SJSA1 (cell line): ENCODE measurements around the gene MYO1D. TPM values are rescaled to one million over a fixed set of nuclear protein-coding genes. Genes with fewer than 3 reads are reported as not detected.

Experiments used
- DNase-seq, 2 experiments: peaks; one replicate each; pipeline ENCODE4 v3.0.0-alpha.2; 2015 to 2020; ENCODE audit warnings: low spot score in 2 of 2, low read depth in 1 of 2
- H3K27ac ChIP-seq: fragments of 250-450 bp; sonication (Bioruptor Pico); 2 replicates; pipeline ENCODE4 v1.5.1; 2020; ENCODE audit warnings: mild to moderate bottlenecking, moderate library complexity
- H3K27me3 ChIP-seq: fragments of 250-450 bp; sonication (Bioruptor Pico); replicated peaks from 2 replicates; pipeline ENCODE4 v1.5.1; 2020; ENCODE audit warnings: mild to moderate bottlenecking, moderate library complexity
- H3K36me3 ChIP-seq: fragments of 250-450 bp; sonication (Bioruptor Pico); 2 replicates; pipeline ENCODE4 v1.5.1; 2020; ENCODE audit warnings: mild to moderate bottlenecking
- H3K4me1 ChIP-seq: fragments of 250-450 bp; sonication (Bioruptor Pico); replicated peaks from 2 replicates; pipeline ENCODE4 v1.6.1; 2021; ENCODE audit warnings: mild to moderate bottlenecking
- H3K4me3 ChIP-seq: fragments of 250-450 bp; sonication (Bioruptor Pico); 2 replicates; pipeline ENCODE4 v1.5.1; 2020; ENCODE audit warnings: mild to moderate bottlenecking
- H3K9me3 ChIP-seq: fragments of 250-450 bp; sonication (Bioruptor Pico); replicated peaks from 2 replicates; pipeline ENCODE4 v1.5.1; 2020; ENCODE audit warnings: mild to moderate bottlenecking
- total RNA-seq: library from RNA; depleted of rRNA; stranded (reverse); fragments of >200 nt; shearing (Covaris generic); gene quantifications from 2 replicates; pipeline ENCODE4 v1.2.3, GENCODE V29; 2014

Gene MYO1D
- total RNA-seq, 1 experiment from 2014 or later, result 1.1 TPM

GRCh38 chr17:32520737-32521404, 356.1 kb downstream of the MYO1D start:
- Histone ChIP-seq H3K4me1 (peaks cover 15% of the 10 kb centered on the region; the same call in 1 of the 2 replicates), H3K27ac (no peak overlapping the region), H3K9me3 (no peaks in the 10 kb centered on the region), H3K4me3 (no peak overlapping the region), H3K27me3 (no peaks in the 10 kb centered on the region; the same call in 1 of the 2 replicates), H3K36me3 (no peaks in the 10 kb centered on the region)
- no peak for DNase-seq

- Histone ChIP-seq H3K4me1 (peaks cover 15% of the 10 kb centered on the region; the same call in 1 of the 2 replicates), H3K36me3 (no peaks in the 10 kb centered on the region), H3K27ac (no peak overlapping the region), H3K4me3 (no peak overlapping the region), H3K9me3 (no peaks in the 10 kb centered on the region), H3K27me3 (no peaks in the 10 kb centered on the region; the same call in 1 of the 2 replicates)
- no peak for DNase-seq
These were observed 356.7 kb downstream of the MYO1D start for GRCh38 chr17:32520104-32520701.

DNA sequence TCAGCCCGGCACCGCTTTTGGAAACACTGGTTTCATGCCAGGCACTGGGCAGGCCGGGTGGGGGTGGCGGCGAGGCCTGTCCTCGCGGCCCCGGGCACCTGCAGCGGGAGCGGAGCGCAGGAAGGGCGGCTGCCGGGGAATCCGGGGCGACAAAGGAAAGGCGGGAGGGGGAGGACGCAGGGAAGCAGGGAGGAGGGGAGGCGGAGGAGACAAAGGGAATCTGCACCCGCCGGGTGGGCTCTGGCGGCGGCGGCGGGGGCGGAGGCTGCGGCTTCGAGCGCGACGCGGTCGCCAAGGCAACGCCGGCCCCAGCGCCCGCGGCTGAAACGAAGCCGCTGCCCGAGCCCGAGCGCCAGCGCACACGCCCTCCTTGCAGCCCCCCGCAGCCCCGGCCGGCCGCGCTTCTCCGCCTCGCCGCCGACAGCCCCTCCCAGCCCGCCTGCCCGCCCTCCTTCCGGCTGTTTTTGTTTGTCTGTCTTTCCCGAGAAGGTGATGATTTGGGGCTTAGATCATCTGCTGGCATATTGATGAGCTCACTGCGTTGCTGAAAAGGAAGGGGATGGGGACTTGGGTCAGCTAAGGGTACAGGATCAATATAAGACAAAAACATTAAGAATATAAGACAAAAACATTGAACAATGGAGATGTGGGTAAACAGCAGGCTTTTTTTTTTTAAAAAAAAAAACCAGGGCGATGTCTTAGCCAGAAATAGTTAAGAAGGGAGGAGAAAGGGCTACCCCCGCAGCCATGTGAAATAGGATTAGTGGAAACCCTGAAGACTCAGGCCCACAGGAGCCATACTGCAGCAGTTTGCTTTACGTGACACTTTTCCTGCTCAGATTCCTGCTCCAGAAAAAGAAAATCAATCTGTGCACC, 357.5 kb downstream of the MYO1D start:
- peak; percentile 24 to 54 for DNase-seq

DNA sequence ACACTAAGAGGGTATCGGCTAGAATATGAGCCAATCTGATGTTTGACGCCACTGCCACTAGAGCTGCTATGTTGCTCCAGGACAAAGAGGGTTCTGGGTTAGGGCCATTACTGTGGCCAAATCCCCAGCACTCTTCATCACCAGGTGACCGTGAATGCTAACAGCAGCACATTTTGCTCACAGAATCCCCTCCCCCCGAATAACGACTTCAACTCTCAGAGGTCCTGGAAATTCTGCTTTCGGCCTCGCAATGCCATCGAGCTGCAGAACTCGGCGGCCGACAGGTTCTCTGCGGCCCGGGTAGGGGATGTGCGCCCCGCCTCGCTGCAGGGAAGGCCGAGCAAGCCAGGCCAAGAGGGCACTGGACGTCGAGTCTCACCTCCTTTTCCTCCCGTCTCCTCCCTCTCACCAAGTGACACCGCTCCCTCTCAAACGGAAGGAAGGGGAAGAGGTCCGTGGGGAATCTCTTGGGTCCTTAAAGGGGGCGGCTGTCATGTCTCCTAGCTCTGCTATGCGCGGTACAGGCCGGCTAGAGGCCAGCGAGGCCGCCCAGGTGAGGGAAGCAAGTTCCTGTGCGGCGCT, 358.2 kb downstream of the MYO1D start:
- Histone ChIP-seq H3K27ac (no peak overlapping the region), H3K36me3 (no peaks in the 10 kb centered on the region), H3K9me3 (no peaks in the 10 kb centered on the region), H3K4me1 (peaks cover 12% of the 10 kb centered on the region; the same call in 1 of the 2 replicates), H3K4me3 (peak overlapping the region; percentile 41), H3K27me3 (no peaks in the 10 kb centered on the region; the same call in 1 of the 2 replicates)
- no peak for DNase-seq

More for the DNA sequence above, 357.5 kb downstream of the MYO1D start:
- Histone ChIP-seq H3K27me3 (no peaks in the 10 kb centered on the region; the same call in 1 of the 2 replicates), H3K36me3 (no peaks in the 10 kb centered on the region), H3K4me3 (peak overlapping the region; percentile 41), H3K9me3 (no peaks in the 10 kb centered on the region), H3K27ac (no peak overlapping the region), H3K4me1 (peaks cover 12% of the 10 kb centered on the region; the same call in 1 of the 2 replicates)

DNA sequence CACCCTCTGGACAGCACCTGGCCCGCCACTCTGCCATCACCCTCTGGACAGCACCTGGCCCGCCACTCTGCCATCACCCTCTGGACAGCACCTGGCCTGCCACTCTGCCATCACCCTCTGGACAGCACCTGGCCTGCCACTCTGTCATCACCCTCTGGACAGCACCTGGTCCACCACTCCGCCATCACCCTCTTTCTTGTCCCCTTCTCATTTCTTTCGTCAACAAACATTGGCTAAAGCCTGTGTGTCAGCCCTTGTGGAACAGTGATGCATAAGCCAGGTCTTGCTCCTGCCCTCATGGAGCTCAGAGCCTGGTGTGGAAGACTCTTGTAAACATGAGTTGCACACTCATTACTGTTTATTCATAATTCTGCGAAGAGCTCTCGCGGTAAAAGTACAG, 358.9 kb downstream of the MYO1D start:
- Histone ChIP-seq H3K4me1 (peaks cover 12% of the 10 kb centered on the region; the same call in 1 of the 2 replicates), H3K9me3 (no peaks in the 10 kb centered on the region; the same call in 1 of the 2 replicates), H3K36me3 (no peaks in the 10 kb centered on the region), H3K27ac (no peak overlapping the region), H3K27me3 (no peaks in the 10 kb centered on the region; the same call in 1 of the 2 replicates), H3K4me3 (no peak overlapping the region)
- no peak for DNase-seq

DNA sequence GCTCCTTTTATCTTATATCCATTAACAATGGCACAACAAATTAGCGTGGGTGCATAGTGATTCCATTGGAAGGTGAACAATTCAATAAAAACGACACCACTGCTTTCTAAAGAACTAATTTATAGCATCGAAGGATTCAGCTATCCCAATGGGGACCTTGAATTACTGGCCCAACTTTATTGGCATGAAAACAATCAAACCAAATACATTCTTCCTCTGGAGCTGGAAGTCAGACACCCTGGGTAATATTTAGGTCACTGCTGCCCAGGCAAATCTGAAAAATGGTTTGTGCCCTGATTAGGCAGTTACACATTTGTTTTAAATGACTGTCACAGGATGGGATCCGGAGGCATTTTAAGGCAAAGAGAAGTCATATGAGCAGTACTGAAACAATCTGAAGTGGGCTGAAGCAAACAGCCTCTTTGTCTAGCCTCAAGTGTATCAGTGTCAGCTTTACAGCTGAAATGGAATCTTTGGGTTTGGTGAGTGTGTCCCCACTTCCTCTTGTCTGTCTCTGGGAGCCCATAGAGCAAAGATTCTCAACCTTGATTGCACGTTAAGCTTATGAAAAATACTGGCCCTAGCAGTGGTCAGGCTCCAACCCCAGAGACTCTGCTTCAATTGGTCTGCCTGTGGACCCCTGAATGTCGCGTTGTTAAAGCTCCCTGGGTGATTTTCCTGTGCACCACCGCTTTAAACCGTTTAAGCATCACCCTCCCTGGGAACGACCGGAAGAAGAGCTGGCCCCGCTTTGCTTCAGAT, 359.8 kb downstream of the MYO1D start:
- H3K4me1 ChIP-seq, result peaks cover 12% of the 10 kb centered on the region; the same call in 1 of the 2 replicates
- H3K27ac ChIP-seq, result no peak overlapping the region
- no peaks in the 10 kb centered on the region for H3K36me3 ChIP-seq

GRCh38 chr17:32516450-32516849, 360.5 kb downstream of the MYO1D start:
- no peak overlapping the region for H3K4me3 ChIP-seq
- DNase-seq, result no peak
- H3K27ac ChIP-seq, result no peak overlapping the region
- H3K27me3 ChIP-seq, result no peaks in the 10 kb centered on the region; the same call in 1 of the 2 replicates
- H3K9me3 ChIP-seq, result no peaks in the 10 kb centered on the region; the same call in 1 of the 2 replicates
- H3K36me3 ChIP-seq, result no peaks in the 10 kb centered on the region
- peaks cover 12% of the 10 kb centered on the region; the same call in 1 of the 2 replicates for H3K4me1 ChIP-seq

More for the DNA sequence above, 359.8 kb downstream of the MYO1D start:
- Histone ChIP-seq H3K9me3 (no peaks in the 10 kb centered on the region; the same call in 1 of the 2 replicates), H3K27me3 (no peaks in the 10 kb centered on the region; the same call in 1 of the 2 replicates), H3K4me3 (no peak overlapping the region)
- no peak for DNase-seq

- Histone ChIP-seq H3K4me1 (peaks cover 12% of the 10 kb centered on the region; the same call in 1 of the 2 replicates), H3K27ac (no peak overlapping the region), H3K36me3 (no peaks in the 10 kb centered on the region), H3K9me3 (no peaks in the 10 kb centered on the region; the same call in 1 of the 2 replicates), H3K4me3 (no peak overlapping the region), H3K27me3 (no peaks in the 10 kb centered on the region; the same call in 1 of the 2 replicates)
- DNase-seq, result no peak
These were observed 361.1 kb downstream of the MYO1D start for GRCh38 chr17:32515677-32516383.

- Histone ChIP-seq H3K27me3 (no peaks in the 10 kb centered on the region; the same call in 1 of the 2 replicates), H3K4me3 (no peak overlapping the region), H3K4me1 (peaks cover 6% of the 10 kb centered on the region; the same call in 1 of the 2 replicates), H3K9me3 (no peaks in the 10 kb centered on the region; the same call in 1 of the 2 replicates), H3K27ac (no peak overlapping the region), H3K36me3 (no peaks in the 10 kb centered on the region)
- no peak for DNase-seq
These were observed 362.3 kb downstream of the MYO1D start for GRCh38 chr17:32514606-32515005.

- H3K27ac ChIP-seq, result no peak overlapping the region
- no peaks in the 10 kb centered on the region for H3K4me1 ChIP-seq
- H3K9me3 ChIP-seq, result no peaks in the 10 kb centered on the region; the same call in 1 of the 2 replicates
- DNase-seq, result no peak
- no peak overlapping the region for H3K4me3 ChIP-seq
- no peaks in the 10 kb centered on the region for H3K27me3 ChIP-seq
- no peaks in the 10 kb centered on the region for H3K36me3 ChIP-seq
These were observed 363.3 kb downstream of the MYO1D start for GRCh38 chr17:32513579-32513978.

- no peak overlapping the region for H3K4me3 ChIP-seq
- no peaks in the 10 kb centered on the region for H3K4me1 ChIP-seq
- H3K36me3 ChIP-seq, result no peaks in the 10 kb centered on the region
- DNase-seq, result no peak
- no peaks in the 10 kb centered on the region; the same call in 1 of the 2 replicates for H3K9me3 ChIP-seq
- no peak overlapping the region for H3K27ac ChIP-seq
- no peaks in the 10 kb centered on the region for H3K27me3 ChIP-seq
These were observed 364.6 kb downstream of the MYO1D start for GRCh38 chr17:32512328-32512727.

DNA sequence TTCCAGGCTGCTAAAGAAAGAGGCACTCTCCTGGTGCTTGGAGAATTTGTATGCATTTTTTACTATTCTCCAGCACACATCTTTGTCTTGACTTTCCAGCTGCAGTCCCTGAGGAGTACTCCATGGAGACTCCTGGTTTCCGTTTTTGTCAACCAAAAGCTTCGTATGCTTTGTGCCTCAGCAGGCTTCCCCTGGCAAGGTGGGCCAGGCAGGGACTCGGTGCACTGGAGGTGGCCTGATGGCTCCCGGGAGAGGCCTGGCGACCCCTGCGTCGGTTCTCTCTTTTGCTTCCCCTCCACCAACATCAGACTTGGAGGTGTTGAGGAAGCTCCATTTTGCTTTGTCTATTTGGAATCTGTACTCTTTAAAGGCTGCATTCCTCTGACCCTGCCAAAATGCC, 366.5 kb downstream of the MYO1D start:
- H3K9me3 ChIP-seq, result no peaks in the 10 kb centered on the region; the same call in 1 of the 2 replicates
- no peak for DNase-seq

More for the DNA sequence above, 366.5 kb downstream of the MYO1D start:
- Histone ChIP-seq H3K36me3 (no peaks in the 10 kb centered on the region), H3K27ac (no peak overlapping the region), H3K4me3 (no peak overlapping the region), H3K27me3 (no peaks in the 10 kb centered on the region), H3K4me1 (peaks cover 6% of the 10 kb centered on the region)
